Measurements from ENCODE around the gene NF1.

DNA sequence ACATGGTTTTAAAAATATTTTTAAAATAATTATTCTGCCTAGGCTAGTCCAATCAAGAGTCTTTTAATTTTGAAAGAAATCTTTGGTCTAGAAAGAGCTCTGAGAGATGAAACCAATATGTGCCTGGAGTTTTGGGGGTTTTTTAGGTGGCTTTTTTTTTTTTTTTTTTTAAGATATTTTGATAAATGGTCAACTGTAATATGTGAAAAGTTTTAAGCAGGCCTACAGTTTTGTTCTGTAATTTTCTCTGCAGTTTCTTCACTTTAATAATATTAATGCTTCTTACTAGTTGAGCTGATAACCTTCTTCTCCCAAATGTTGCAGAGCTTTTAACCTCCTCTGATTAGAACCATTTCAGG, 157.2 kb downstream of the NF1 start:
- TF ChIP-seq, protein P1, sequence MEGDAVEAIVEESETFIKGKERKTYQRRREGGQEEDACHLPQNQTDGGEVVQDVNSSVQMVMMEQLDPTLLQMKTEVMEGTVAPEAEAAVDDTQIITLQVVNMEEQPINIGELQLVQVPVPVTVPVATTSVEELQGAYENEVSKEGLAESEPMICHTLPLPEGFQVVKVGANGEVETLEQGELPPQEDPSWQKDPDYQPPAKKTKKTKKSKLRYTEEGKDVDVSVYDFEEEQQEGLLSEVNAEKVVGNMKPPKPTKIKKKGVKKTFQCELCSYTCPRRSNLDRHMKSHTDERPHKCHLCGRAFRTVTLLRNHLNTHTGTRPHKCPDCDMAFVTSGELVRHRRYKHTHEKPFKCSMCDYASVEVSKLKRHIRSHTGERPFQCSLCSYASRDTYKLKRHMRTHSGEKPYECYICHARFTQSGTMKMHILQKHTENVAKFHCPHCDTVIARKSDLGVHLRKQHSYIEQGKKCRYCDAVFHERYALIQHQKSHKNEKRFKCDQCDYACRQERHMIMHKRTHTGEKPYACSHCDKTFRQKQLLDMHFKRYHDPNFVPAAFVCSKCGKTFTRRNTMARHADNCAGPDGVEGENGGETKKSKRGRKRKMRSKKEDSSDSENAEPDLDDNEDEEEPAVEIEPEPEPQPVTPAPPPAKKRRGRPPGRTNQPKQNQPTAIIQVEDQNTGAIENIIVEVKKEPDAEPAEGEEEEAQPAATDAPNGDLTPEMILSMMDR (IDR thresholded peaks at IDR 0.05): no peak
- no peak for TF ChIP-seq POLR2A (IDR thresholded peaks at IDR 0.05)

All from testis (tissue), 2 donors.